GM21515 (cell line): ENCODE results near the gene FOLR3.
"Not testable (repeated sequence)": the region's sequence is repeated elsewhere in the genome, so short reads cannot be mapped to it uniquely, and the experiment has no call there.

Source experiments
- ATAC-seq: cut with Tn5 transposase; IDR thresholded peaks from one replicate; pipeline ENCODE4 v1.9.1; 2021; ENCODE audit not compliant: unreplicated experiment

The FOLR3 gene

DNA sequence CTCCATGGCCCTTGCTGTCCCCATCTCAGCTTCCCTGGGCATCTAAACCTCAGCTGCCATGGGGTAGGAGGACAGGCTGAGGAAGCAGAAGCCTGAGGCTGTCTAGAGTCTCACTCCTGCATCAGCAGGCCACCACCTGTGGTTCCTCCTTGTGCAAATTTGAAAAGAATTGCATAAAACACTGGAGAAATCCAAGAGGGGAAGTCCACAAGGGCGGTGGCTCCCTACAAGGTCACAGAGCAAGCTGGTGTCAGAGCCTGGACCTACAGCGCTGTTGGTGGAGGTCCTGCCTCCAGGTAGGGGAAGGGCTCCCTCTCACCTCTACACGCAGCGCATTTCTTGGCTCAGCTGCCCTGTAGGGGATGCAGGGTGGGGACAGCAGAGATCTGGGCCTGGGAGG is at the start of gene FOLR3:
Gene FOLR3, plus strand, starts transcription at position 253 of the 400 bp plus-strand sequence. CDS start 228 bp downstream, outside the sequence.
- ATAC-seq = not testable (repeated sequence)

DNA sequence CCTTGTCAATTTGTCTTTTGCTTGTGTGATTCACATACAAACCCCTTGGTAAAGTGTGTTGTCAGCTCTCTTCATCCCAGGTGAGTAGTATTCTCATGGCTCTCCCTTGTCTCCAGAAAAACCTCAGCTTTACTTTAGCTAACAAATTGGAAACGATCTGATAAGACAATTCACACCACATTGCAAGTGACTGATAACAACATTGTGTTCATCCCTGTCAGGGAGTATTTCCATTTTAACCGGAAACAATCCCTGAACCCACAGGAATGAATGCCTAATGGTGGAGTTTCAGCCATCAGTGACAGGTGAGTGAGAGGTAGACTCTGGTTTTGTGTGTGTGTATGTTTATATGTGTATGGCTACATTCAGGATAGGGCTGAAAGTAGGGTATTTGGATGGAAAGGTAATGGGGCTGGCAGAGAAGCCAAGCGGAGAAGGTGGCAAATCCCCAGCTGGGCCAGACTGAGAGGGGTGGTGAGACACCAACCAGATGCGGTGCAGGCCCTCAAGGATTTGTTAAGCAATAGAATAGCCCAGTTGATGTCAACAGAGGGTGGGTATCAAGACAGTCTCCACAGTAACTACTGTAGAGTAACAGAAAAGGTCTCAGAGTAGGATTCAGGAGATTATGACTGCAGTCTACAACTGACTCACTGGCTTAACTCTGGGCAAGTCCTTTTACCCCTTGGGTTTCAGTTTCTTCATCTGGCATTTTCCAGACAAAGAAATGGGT is 47.3 kb upstream of the FOLR3 start:
- no peak for ATAC-seq

DNA sequence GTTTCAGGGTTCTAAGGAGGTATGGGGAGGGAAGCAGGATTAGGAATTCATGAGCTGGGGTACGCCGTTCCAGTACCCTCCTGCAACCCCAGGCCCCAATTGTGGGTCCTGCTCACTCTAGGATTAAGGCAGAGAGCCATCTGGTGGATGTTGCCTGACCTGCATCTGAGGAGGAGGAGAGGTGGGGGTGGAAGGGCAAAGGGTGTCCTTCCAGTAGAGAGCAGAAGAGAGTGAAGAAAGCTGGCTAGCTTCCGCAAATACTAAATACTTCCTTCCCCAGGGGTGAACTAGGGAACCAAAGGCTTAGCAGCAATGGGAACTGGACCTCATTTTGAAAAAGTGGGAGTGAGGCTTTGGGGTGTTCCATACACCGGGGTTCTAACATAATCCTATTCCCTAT is 44.2 kb upstream of the FOLR3 start:
- ATAC-seq = no peak

DNA sequence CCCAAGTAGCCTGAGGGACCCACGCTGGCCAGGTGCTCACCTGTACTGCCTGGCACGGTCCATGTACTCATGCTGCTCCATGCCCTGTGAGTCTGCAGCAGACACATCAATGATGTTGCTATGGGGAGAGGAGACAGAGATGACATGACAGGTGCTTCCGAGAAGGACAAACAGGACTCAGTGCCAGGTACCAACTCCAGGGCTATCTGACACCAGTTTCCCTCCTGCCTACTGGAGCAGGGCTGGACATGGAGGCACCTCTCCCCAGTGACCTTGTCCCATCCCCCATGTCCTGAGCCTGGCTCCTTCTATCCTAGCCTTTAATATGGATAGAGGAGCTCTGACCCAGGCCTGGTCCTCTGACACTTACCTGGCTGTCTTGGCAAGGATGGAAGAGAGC is 36.8 kb upstream of the FOLR3 start:
- no peak for ATAC-seq

DNA sequence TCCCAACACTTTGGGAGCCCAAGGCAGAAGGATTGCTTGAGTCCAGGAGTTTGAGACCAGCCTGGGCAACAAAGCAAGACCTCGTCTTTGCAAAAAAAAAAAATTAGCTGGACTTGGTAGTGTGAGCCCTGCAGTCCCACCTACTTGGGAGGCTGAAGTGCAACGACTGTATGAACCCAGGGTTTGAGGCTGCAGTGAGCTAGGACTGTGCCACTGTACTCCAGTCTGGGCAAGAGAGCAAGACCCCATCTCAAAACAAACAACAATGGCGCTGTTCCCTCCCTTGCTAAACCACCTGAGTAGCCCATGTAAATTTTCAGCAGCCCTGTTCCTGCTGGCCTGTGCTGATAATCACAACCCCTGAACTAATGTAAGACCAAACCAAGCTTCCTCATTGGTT is 35.5 kb upstream of the FOLR3 start:
- no peak for ATAC-seq

DNA sequence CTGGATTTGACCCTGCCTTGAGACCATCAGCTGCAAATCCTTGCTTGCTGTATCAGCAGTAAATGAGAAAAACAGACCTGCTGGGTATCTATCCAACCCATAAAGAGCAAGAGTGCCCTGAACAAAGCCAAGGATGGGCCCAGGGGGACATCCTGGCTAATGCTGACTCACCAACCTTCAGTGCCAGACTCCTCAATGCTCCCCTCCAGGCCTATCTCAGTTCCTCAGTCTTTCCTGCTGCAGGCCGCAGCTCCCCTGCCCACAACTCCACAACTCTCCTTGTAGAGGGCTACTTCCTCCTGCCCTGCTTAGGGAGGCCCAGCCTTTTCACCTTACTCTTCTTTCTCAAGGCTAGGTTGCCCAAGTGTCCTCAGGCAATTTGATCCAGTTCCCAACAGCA is 35.1 kb upstream of the FOLR3 start:
- ATAC-seq = no peak

DNA sequence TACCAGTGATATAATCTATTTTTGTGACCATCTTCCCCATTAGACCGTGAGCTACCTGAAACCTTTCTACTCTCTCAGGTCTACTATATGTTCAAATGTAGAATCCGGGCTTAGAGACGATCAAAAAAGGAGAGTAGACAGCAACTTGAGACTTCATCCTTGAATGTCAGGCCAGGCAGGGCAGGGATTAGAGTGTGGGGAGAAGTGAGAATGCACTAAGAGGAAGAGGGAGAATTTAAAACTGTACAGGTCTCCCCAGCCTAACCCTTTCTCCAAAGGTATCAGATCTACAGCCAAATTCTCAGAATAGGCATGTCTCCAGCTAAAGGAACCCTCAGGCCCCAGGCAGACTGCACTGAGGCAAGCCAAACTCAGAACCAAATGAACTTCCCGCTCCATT is 33.4 kb upstream of the FOLR3 start:
- ATAC-seq = no peak

DNA sequence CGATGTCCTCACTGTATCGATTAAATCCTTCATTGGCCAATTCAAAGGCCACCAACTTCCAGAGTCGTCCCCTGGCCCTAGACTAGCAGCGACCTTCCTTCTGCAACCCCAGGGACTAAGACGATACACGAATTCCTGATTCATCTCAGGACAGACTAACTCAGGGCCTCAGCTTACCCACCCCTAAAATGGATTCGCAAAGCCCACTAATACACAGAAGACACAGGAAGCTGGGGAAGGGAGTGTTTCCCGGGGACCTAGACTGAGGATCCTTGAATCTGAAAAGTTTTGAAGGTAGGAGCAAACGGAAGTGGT is 32.9 kb upstream of the FOLR3 start:
- no peak for ATAC-seq

DNA sequence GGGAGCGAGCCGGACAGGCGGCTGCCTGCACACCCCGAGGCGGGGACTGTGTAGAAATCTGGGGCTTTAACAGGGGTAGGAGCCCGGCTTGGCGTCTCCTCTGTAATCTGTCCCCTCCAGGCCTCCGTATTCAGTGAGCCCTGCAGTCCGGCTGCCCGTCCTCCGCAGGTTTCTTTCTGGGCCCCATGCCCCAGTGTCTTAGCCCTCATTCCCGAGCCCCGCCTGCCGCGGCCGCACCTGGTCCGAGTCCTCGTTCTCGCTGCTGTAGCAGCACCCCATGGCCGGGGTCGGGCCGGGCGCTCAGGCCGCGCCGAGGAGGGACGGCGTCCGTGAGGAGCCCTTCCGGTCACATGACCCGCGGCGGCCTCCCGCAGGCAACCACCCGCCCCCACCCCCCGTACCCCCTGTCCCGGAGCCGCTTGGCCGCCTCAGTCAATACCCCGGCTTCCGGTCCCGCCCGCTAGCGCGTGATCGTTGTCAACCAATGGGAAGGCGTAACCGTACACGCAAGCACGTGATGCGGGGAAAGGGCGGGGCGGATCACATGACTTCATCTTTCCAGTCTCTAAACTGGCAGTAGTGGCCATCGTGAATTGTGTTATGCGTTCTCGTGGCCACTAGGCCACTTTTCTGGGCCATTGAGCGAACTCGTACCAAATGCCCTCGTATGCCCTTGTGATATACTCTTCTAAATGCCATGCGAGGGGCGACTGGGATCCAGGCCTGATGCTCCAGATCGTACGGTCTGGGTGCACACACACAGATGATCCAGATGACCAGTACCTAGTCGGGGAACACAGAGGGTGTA is 32.4 kb upstream of the FOLR3 start, which contains the start of gene LAMTOR1:
Gene LAMTOR1, minus strand, starts transcription at position 352 of the 808 bp plus-strand sequence. Its CDS starts 73 bp downstream, at position 279.
- ATAC-seq = peak; percentile 82

DNA sequence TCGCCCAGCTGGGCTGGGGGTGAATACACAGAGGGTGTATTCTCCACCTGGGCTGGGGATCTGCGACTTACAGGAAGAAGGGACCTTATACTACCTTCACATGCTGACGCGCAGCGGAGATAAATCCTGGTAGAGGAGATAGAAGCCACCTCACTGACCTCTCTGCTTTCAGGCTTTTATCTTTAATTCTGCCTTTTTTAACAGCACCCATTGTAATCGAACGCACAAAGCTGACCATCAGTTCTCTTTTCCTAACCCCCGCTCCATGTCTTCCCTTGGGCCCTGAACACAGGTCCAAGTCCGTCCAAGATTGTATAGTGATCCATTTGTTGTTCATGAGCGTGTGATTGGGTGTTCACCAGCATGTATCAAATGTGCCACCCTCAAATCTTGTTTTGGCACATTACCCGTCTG is 31.8 kb upstream of the FOLR3 start:
- ATAC-seq = no peak

DNA sequence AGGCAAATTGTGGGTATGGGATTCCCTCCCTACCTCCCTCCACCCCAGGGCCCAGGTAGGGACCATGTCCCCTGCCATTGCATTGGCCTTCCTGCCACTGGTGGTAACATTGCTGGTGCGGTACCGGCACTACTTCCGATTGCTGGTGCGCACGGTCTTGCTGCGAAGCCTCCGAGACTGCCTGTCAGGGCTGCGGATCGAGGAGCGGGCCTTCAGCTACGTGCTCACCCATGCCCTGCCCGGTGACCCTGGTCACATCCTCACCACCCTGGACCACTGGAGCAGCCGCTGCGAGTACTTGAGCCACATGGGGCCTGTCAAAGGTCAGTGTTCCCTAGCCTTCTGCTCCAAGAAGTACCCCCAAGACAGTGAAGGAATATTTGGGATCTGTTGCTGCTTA is 29.6 kb upstream of the FOLR3 start, which contains the start of gene TOMT:
Gene TOMT, plus strand, starts transcription at position 37 of the 400 bp plus-strand sequence. Its CDS starts 28 bp downstream, at position 65.
- ATAC-seq = no peak

DNA sequence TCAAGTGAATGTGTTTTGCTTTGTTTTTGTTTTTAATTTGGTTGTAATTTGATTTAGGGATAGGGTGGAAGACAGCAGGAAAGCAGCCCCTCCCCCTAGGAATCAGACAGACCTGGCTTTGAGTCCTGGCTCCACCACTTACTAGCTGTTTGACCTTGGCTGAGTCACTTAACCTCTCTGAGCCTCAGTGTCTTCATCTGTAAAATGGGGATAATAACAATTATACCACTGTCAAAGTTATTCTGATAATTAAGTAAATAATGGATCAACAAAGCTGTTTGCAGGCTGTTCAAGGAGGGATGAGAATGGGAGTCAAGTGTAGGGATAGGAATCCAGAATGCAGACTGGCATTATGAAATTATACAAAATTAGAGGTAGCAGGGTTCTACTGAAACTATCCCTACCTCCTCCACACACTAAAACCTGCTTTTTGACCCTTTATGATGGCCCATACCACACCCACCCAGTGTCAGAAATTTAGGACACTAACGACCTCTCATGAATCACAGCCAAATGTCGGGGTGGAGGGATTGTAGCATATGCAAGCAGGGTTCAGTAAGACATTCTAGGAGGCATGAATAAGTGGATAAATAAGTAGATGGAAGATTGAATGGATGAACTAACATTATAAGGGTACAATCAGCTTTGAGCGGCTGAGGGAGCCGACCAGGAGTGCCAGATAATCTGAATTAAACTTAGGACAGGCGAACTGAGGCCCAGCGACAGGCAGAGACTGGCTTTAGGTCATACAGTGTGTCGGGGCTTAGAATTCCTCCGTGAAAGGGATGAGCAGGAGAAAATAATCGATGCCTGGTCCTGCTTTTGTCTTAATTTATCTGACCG is 24.0 kb upstream of the FOLR3 start:
- ATAC-seq = peak; percentile 1

DNA sequence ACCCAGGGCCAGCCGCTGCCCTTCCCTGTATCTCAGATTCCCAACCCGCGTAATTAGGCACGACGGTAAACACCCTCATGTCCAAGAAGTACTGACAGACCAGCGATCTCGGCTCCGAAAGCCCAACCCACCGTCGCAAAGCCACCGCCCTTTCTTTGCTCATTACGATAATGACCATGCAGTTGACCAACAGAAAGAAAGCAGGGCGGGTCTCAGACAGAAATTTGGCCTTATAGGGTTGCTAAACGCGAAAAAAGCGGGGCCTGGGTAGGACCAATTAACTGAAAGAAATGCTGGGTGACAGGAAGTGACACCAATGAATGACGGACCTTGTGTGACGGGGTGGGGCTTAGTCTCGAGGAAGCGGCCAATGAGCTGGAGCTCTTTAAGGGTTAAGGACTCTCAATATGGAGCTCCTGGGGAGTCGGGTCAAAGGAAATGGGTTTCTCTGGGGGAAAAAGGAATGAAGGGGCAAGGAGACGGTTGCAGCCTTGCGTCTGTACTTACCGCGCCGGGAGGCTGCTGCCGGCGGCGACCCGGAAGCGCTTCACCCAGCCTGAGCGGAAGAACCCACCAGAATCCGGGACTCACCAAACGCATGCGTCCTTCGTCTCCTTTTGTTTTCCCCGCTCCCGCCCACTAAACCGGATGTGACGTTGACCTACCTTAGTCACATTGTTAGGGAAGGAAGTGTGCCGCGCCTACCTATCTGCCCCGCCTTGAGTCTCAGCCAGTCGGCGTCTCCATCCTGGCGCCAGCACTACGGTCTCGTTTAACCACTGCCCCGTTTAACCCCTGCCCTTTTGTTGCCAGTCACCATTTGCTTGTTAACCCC is 23.2 kb upstream of the FOLR3 start, which contains the start of gene ANAPC15:
Gene ANAPC15, minus strand, starts transcription at position 553 of the 835 bp plus-strand sequence. CDS start 1,419 bp downstream, outside the sequence.
- peak; percentile 79 for ATAC-seq

DNA sequence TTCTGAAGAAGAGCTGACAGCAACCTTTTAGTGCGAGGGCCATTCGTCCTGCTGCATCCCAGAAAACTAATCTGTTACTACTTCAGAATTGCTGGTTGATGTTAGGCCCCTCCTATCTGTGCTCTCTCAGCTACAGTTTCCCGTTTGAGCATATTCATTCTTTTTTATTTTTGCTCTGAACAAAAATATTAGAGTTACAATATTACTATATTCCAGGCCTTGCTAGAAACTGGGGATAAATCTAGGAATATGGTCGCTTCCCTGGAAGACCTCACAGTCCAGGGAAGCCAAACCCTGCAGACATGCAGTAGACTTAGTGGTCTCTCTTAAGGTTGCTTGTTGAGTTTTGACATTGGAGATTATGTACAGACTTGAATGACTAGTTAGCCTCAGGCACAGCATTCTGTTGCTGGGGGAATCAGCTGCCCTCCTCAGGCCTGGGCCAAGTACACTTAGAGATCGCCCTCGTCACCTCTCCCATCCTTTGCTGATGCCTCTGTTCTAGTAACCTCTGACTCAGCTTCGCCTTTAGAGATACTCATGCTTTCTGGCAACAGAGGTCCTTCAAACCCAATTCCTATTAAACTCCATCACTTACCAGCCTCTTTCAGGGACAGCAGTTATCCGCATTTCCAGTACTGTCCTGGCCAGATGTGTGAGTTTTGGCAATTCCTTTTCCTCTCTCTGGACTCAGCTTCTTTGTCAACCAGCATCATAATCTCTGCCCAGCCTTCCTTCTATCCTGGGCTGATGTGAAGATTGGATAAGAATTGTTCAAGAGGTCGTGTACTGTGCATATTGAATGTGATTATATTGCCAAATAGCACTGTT is 22.3 kb upstream of the FOLR3 start:
- ATAC-seq = no peak

DNA sequence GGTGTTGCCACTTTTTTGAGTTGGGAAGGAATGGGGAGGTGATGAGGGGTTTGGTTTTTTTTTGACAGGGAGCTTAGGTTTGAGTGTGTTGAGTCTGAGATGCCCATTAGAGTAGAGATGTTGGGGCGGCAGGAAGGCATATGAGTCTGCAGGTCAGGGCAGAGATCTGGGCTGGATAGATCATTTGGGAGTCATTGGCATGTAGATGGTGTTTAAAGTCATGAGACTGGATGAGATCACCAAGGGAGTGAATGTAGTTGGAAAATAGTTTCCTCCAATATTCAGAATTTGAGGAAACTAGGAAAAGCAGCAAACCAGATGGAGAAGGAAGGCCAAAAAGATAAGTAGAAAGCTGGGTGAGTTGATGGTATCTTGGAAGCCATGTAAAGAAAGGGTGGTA is 21.0 kb upstream of the FOLR3 start:
- no peak for ATAC-seq

DNA sequence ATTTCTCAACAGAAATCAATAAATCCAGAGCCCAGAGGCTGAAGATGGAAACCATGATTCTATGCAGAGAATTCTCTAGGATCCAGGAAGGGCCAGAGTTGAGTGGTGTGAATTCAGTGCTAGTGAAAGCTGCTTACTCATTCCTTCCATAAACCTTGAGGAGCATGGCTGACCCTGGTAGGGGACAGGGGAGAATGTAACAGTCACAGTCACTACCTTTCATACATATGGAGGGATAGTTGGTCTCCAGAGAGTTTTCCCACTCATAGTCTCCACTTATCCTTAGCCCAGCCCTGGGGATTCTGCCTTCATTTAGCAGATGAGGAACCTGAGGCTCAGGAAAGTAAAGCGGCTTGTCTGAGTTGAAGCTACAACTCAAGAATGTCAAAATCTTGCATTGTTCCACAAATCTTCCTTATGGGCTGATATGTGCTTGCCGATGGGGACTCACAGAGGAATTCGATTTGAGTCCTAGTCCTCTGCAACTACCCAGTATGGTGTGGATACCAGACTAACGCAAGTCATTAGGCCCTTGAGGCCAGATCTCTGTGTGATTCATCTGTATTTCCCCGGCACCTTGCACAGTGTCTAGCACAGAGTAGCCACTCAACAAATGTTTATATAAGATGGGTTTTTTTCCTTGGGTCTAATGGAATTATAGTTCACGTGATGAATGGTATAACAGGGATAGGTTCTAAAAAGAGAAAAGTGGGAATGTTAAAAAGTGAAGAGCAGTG is 19.3 kb upstream of the FOLR3 start:
- ATAC-seq = no peak

DNA sequence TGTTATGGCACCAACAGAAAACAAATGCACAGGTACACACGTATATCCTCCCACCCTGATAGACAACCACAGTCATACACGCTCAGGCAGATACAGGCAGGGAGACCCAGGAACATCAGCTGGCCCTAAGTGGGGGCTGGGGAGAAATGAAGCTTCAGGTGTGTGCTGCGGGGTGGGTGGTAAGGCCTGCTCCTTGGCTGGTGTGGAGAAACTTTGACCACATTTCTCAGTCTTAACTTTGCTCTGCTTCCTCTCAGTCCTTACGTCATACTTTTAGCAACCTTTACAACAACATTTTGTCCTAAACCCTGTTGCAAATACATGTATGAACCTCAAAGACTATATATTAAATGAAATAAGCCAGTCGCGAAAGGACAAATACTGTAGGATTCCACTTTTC is 16.3 kb upstream of the FOLR3 start:
- no peak for ATAC-seq

DNA sequence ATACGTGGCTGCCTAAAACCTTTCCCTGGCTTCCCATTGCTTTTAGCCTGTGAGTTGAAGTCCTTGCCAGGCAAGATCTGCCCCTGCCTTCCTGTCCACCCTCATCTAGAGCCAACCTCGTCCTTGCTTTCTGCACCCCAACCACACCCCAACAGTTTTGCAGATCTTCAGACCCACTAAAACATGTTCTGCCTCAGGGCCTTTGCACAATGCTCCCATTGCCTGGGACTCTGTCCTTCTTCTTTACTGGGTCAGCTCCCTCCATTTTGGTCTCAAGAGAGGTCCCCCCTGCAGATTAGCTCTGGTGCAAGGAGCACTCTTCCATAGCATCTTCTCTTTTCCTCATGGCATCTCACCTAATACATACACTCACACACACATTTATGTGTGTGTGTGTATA is 14.6 kb upstream of the FOLR3 start:
- ATAC-seq = no peak

DNA sequence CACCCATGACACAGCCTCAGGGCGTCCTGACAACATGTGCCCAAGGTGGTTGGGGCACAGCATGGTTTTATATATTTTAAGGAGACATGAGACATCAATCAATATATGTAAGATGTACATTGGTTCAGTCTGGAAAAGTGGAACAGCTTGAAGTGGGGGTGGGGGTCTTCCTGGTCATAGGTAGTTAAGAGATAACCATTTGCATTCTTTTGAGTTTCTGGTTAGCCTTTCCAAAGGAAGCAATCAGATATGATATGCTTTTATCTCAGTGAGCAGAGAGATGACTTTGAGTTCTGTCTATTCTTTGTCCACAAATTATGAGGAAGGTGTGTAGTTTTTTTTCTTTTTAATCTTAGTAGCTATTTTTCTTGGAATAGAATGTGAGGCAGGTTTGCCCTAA is 12.9 kb upstream of the FOLR3 start:
- no peak for ATAC-seq
